ENCODE results near the gene TECPR2. TPM values are rescaled to one million over a fixed set of nuclear protein-coding genes. Genes with fewer than 3 reads are reported as not detected.

TECPR2 gene
- total and polyA plus RNA-seq, 12 donors = 5.1 to 74.3 (median 12.9) TPM

- H3K27me3 ChIP-seq = no peaks in the 10 kb centered on the region
- intact Hi-C loops (cut with DNase I) = loop anchor here in 1 of 2 donors (10.0 kb wide), 1 partner anchor 195 kb away; no protein-coding TSS in a partner anchor
- WGBS, 4 donors = 0 to 1% (median 0%) methylated on average over 5 to 71 of the region's 71 CpGs
These were observed 43.2 kb upstream of the TECPR2 start, which contains the start of gene ZNF839 for GRCh38 chr14:102319351-102320032. TSS of gene ZNF839 (plus strand) at chr14:102319746. CDS start at chr14:102319766, 20 bp downstream.

GRCh38 chr14:102320033-102320660 is 42.6 kb upstream of the TECPR2 start:
- peaks cover 6 to 39% of the 10 kb centered on the region in 2 donors for H3K4me1 ChIP-seq (replicated peaks in 1 of 2)

More at GRCh38 chr14:102319351-102320032, 43.2 kb upstream of the TECPR2 start, which contains the start of gene ZNF839:
- no peaks in the 10 kb centered on the region for H3K36me3 ChIP-seq (replicated peaks in 1 of 2)
- peaks cover 6 to 42% of the 10 kb centered on the region in 2 donors for H3K4me1 ChIP-seq (replicated peaks in 1 of 2)
- H3K27ac ChIP-seq = peak within 1 kb of the TSS; percentile 69 to 98 (median 92)
- TF ChIP-seq POLR2A (IDR thresholded peaks at IDR 0.05) (peak; percentile 20 to 32), CTCF (IDR thresholded peaks at IDR 0.05) (peak in 1 of 6 experiments; percentile 2)
- no peaks in the 10 kb centered on the region for H3K9me3 ChIP-seq (replicated peaks in 1 of 3)
- peak within 1 kb of the TSS; percentile 17 to 82 (median 53) for H3K4me3 ChIP-seq
- DNase-seq = peak; percentile 93 to 97 (median 95)

GRCh38 chr14:102320671-102321455 is 41.9 kb upstream of the TECPR2 start:
- intact Hi-C loops (cut with DNase I) = loop anchor here in 1 of 2 donors (10.0 kb wide), 1 partner anchor 194 kb away; no protein-coding TSS in a partner anchor
- peak overlapping the region in 3 of 4 donors; percentile 4 to 82 (median 60) for H3K4me3 ChIP-seq

More at GRCh38 chr14:102320033-102320660, 42.6 kb upstream of the TECPR2 start:
- no peaks in the 10 kb centered on the region for H3K27me3 ChIP-seq
- H3K4me3 ChIP-seq = peak overlapping the region; percentile 4 to 82 (median 53)
- no peaks in the 10 kb centered on the region for H3K36me3 ChIP-seq (replicated peaks in 1 of 2)
- intact Hi-C loops (cut with DNase I) = loop anchor here in 1 of 2 donors (10.0 kb wide), 1 partner anchor 195 kb away; no protein-coding TSS in a partner anchor
- peak; percentile 64 to 77 (median 70) for DNase-seq
- H3K27ac ChIP-seq = peak overlapping the region; percentile 69 to 98 (median 92)
- WGBS, 4 donors = 5 to 20% (median 11%) methylated on average over 10 to 30 of the region's 30 CpGs
- TF ChIP-seq CTCF (IDR thresholded peaks at IDR 0.05) (no peak), POLR2A (IDR thresholded peaks at IDR 0.05) (peak; percentile 8 to 46)
- no peaks in the 10 kb centered on the region for H3K9me3 ChIP-seq (replicated peaks in 1 of 3)

More at GRCh38 chr14:102320671-102321455, 41.9 kb upstream of the TECPR2 start:
- H3K4me1 ChIP-seq (replicated peaks in 1 of 2) = peaks cover 6 to 39% of the 10 kb centered on the region in 2 donors
- no peak for TF ChIP-seq CTCF (IDR thresholded peaks at IDR 0.05)
- TF ChIP-seq POLR2A (IDR thresholded peaks at IDR 0.05) = no peak
- H3K9me3 ChIP-seq (replicated peaks in 1 of 3) = no peaks in the 10 kb centered on the region
- WGBS, 4 donors = 92 to 93% (median 93%) methylated on average over 15 to 17 of the region's 17 CpGs
- H3K27ac ChIP-seq = peak overlapping the region in 4 of 5 donors; percentile 13 to 98 (median 91)
- H3K36me3 ChIP-seq (replicated peaks in 1 of 2) = peaks cover 0 to 5% of the 10 kb centered on the region in 2 donors
- H3K27me3 ChIP-seq = no peaks in the 10 kb centered on the region
- DNase-seq = no peak

Data from adrenal gland (tissue), 12 donors.